NCI-H1694 (cell line): Measurements from ENCODE around the gene NCR3LG1.

Experiments used
- DNase-seq: peaks from one replicate; lab custom pipeline; 2025; lab: John Stamatoyannopoulos, UW

Gene NCR3LG1, protein sequence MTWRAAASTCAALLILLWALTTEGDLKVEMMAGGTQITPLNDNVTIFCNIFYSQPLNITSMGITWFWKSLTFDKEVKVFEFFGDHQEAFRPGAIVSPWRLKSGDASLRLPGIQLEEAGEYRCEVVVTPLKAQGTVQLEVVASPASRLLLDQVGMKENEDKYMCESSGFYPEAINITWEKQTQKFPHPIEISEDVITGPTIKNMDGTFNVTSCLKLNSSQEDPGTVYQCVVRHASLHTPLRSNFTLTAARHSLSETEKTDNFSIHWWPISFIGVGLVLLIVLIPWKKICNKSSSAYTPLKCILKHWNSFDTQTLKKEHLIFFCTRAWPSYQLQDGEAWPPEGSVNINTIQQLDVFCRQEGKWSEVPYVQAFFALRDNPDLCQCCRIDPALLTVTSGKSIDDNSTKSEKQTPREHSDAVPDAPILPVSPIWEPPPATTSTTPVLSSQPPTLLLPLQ

GRCh38 chr11:17351510-17352176 is at the start of gene NCR3LG1:
TSS of gene NCR3LG1 (plus strand) at chr11:17351800. CDS start at chr11:17351970, 170 bp downstream.
- DNase-seq = no peak

DNA sequence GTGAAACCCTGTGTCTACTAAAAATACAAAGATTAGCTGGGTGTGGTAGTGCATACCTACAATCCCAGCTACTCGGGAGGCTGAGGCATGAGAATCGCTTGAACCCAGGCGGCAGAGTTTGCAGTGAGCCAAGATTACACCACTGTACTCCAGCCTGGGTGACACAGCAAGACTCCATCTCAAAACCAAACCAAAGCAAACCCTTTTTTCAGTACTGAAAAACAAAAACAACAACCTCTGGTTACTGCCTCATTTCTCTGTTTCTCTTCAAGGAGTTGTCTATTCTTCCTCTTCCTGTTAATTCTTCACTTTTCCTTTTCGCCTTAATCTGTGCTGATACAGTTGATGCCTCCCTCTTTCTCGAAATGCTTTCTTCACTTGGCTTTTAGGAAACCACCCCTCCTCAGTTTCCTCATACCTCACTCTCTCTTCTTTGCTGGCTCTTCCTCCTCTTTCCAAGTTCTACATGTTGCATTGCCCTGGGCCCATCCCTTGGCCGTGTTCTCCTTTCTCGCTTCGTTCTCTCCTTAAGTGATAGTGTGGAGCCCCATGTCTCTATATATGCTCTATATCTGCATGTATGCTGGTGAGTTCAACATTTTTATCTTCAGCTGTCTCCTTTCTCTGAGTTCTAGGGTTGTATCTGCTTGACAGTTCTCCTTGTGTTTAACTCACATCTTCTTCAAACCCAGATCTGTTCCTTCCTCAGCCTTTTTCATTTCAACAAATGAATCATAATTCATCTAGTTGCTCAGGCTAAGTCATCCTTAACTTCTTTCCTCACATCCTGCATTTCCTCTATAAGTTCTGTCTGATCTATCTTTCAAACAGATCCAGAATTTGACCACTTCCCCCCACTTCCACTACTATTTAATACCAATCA is 38.0 kb upstream of the NCR3LG1 start:
- DNase-seq = no peak

DNA sequence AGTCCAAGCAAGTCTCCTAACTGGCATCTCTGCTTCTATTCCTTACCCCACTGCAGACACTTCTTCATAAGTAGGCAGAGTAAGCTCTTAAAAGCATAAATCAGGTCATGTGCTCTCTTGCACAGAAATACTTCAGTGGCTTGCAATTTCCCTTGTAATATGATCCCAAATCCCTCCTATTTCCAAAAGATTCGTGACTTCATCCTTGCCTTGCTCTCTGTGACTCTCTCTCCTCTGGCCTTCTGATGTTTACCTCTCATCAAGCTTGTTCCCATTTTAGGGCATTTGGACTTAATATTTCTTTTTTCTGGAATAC is 37.4 kb upstream of the NCR3LG1 start:
- DNase-seq = no peak

DNA sequence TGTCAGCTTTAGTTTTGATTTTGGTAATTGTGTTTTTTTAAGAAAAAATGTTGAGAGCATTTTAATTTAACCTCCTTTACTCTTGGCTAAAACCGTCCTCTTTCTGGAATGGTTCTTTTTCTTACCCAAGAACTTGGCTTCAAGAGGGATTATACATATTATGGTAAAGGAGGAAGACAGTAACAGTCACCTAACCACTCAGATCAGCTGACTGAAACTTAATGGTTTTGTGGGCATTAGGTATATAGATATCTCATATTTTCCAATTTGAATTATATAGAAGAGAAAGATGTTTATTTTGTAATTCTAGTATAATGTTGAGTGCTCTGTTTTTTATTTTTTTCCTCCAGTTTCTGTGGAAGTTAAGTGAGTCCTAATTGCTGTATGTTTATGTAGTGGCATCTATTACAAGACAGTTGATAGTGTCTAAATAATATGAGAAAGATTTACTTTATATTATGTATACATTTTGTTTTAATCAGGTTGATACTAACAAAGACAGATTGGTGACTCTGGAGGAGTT is 36.6 kb upstream of the NCR3LG1 start:
- no peak for DNase-seq

- DNase-seq = no peak
Measured at GRCh38 chr11:17328871-17329494, 22.6 kb upstream of the NCR3LG1 start.

DNA sequence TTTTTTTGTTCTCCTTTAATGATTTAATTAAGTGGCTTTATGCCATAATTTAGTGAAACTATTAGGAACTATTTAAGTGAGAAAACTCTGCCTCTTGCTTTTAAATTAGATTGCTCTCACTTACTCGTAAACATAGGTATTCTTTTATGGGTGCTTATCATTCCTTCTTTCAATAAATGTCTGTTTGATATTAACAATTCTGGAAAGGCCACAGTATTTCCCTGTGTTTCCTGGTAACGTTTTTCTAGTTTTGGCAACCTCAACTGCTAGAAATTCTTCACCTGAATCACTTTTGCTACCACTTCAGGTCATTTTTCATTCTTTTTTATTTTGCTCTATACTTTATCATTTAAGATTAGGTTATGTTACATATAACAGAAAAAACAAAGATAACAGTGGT is 19.9 kb upstream of the NCR3LG1 start:
- DNase-seq = no peak

DNA sequence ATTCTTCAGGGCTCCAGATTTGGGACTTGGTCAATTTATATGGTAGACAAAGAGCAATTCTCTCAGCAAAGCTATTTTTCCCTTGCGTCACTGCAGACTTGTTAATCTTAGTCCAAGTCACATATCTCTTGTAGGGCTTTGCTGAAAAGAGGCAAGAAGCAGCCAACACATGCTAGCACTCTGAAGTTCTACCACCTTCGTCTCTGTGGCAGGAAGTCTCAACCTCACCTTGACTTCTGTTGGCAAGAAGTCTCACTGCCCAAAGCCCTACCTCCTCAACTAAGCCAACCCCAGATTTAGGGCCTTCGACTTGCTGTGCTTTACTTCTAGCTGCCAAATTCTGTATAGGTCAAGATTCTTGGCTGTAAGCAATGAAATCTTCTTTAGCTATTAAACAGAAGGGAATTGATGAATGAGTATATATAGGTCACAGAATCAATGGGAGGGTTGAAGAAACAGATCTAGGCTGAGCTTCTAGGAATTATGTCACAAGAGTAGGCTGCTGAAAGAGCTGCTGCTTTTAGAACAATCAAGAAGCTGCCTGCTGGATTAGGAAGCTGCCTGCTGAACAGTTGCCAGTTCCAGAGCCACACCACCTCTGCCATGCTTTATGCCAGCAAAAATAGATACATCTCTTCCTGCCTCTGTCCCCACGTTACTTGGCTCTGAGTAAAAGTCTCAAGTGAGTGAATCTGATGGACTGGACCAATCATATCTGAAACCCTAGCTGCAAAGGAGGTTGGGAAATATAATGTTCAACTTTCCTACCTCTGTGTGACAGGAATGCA is 17.6 kb upstream of the NCR3LG1 start:
- DNase-seq = no peak

DNA sequence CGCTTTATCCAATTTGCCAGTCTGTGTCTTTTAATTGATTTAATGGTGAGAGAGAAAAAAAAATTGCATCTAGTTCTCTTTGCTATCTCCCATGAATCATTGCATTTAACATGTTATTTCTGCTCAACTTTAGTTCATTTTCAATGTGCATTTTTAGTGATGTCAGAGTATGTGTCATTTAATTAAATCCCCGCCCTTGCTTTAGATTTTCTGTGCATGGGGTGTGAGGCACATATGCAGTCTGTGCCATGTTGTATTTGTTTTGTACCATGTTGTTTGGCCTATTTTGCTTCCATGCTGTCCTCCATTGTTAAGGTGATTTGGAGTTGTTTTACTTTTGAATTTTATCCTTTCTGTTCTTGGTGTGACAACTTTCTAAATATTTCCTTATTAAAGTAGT is 8.3 kb upstream of the NCR3LG1 start:
- no peak for DNase-seq

GRCh38 chr11:17343907-17344306 is 7.7 kb upstream of the NCR3LG1 start:
- DNase-seq = no peak

DNA sequence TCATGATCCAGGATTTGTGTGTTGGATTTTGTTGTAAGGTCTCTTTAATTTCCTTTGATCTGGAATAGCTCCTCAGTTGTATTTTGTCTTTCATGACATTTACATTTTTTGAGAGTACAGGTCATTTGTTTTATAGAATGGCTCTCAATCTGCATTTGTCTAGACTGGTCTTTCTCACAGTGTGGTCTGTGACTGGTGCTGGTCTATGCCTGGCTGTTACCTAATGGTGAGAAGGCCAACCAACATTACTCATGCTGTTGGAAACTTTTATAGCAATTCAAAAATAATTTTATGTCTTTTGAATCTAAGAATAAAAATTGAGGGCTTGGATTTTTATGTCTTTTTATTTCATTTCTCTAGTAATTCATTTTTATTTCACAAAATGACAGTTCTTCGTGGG is 3.9 kb upstream of the NCR3LG1 start:
- no peak for DNase-seq

GRCh38 chr11:17350455-17351171 is 987 bp upstream of the NCR3LG1 start:
- no peak for DNase-seq

DNA sequence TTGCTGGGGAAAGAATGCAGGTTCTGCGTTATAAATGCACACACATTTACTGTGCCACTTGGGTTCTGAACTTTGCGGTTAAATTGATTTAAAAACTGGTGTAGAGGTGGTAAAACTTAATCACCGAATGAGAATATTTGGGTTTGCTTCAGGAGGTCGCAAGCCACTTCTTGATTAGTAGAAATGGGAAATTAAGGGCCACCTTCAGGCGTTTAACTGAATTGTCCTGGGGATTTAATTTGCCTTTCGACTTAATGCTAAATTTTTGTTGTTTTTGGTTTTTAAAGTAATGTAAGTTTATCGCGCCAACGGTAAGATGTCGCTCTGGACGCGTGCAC is 459 bp upstream of the NCR3LG1 start:
- no peak for DNase-seq

DNA sequence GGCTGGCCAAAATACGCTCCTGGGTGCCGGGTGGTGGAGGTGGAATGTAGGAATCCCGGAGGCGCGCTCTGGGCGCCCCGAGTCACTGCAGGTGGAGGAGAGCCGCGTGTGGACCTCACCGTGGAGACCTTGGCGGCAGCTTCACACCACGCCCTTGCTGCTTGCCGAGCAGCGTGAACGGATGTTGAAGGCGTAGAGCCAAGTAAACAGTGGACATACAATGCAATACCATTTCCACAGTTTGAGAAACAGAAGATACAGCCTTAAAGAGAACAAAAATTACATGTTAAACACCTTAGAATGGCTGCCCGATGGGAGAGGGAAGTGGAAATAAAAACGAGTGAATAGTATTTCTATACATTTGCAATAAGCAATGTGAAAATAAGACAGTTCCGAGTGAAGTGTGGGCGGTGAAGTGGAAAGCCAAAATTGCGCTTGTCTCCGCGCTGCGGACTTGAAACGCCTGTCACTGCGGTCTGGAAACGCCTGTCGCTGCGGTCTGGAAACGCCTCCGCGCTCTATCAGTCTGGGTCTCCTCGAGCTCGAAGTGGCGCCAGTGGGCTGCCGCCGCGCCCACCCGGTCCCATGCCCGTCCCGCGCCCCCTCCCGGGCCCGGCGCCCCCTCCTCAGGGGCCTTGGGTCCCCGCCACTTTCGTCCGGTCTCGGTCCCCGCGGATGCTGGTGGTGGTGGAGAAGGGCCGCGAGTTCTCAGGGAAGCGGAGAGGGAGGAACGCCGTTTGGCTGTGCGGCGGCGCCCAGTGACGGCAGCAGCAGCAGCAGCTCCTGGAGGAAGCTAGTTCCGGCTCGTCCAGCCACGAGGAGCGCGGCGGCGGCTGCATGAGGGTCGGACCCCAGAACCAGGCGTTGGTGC is 1.6 kb downstream of the NCR3LG1 start:
- peak; percentile 66 for DNase-seq

DNA sequence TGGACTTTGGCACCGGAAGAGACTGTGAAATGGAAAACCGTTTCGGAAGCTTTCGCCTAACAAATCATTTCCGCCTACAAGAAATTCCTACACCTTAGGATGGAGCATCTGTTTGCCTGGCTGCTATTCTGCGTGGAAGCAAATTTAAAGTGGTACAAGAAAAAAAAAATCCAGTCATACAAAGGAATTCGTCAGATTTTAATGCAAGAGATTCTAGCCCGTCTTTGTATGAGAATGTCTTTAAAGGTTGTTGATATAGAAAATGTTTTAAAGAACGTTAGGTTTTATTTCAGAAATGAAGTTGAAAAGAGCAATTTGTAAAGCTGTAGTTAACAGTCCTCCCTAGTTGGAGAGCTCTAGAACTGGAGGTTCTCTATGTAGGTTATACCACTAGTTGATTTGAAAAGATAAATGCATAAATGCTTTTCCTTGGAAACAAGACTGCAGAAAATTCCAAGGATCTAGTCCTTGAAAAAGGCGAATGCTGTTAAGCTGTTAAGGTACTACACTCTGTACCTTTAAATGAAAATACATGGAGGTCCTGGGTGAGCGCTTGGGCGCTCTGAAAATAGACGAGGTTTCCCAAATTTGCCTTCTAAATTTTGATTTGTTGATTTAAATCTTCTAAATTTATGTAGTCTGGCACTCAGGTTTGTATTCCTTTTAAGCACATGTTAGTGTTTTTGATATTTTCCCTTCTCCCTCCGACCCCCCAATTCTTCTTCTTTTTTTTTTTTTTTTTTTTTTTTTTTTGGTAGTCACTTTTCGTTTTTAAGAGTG is 2.4 kb downstream of the NCR3LG1 start:
- DNase-seq = no peak

DNA sequence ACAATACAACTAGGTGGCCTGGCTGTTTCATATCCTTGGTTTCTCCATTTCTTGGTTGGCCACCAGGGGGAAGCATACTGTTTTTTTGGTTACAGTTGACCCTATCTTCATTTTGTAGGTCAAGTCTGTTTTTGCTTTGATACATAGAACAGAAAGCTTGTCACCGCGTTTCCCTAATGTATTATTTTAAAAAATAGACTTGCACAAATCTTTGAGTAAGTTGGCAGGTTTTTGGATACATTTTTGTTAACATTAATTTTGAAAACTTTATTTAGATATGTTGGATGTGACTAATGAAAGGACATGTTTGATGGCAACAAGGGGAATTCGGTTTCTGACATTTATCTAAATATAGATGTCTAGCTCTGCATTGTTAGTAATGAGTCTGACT is 3.0 kb downstream of the NCR3LG1 start:
- DNase-seq = peak; percentile 70

DNA sequence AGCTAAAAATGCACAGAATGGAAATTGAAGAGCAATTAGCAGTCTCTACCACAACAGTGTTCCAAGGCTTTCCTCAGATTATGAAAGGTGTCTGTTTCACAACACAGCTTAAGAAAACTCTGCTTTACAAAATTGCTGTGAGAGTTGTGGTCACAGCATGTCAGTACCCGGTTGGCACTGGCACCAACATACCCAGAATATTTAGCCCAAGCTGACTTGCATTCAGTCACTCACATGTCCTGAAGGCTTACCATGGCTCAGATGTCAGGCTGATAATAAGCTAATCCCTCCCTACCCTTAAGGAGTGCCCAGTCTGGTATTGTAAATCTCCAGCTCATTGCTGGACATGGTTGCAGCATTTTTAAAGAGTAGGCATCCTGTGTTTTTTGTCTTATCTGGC is 14.9 kb downstream of the NCR3LG1 start:
- DNase-seq = no peak

DNA sequence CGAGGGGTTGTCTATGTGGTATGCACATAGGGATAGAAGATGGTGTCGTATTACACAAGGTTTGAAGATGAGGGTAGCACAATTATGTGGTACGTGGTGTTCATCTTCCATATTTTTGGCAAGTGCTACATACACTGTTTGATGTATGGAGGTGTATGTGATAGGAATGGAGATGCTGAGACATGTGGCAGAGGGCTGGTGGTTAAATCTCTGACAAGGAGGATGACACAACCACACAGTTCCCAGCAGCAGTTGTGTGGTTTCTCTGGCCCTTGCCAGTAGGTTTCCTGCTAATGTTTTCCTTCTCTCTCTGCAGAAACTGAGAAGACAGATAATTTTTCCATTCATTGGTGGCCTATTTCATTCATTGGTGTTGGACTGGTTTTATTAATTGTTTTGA is 17.0 kb downstream of the NCR3LG1 start:
- no peak for DNase-seq

DNA sequence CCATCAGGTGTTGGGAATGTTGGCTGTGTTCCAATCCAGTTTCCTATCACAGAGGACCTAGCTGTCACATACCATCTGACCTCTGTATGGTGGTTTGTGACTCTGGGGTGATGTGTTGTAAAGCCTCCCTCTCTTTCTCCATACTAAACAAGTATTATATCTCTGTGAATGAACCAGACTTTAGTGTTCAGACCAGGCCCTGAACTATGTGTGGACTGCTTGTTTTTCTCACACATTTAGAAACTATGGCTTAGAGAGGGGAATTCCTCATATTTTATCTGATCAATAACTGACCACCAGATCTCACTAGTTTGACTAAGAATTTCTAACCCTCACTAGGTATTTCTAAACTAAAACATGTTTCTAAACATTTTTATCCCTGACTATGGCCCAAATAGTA is 17.5 kb downstream of the NCR3LG1 start:
- no peak for DNase-seq

GRCh38 chr11:17369684-17370243 is 18.2 kb downstream of the NCR3LG1 start:
- DNase-seq = no peak
